Measurements from ENCODE around the gene ADAD2. TPM values are rescaled to one million over a fixed set of nuclear protein-coding genes. Genes with fewer than 3 reads are reported as not detected.

Gene ADAD2
- total RNA-seq, 1 donor, result under 0.01 TPM

GRCh38 chr16:84155226-84155625, 35.7 kb upstream of the ADAD2 start:
- TF ChIP-seq CTCF (IDR thresholded peaks at IDR 0.05; ENCODE audit: extremely low read depth, low read depth, low read length), result no peak
- H3K27ac ChIP-seq (ENCODE audit: low read depth, low read length), result no peak overlapping the region
- peaks cover 5% of the 10 kb centered on the region for H3K4me1 ChIP-seq (ENCODE audit: insufficient read depth, low read length)
- no peak overlapping the region for H3K4me3 ChIP-seq (ENCODE audit: insufficient read depth, low read length)
- H3K27me3 ChIP-seq (ENCODE audit: insufficient read depth, low read length), result peaks cover 25% of the 10 kb centered on the region
- H4K20me1 ChIP-seq (ENCODE audit: insufficient read depth, low read length), result no peaks in the 10 kb centered on the region
- H2AFZ ChIP-seq (ENCODE audit: low read length), result no peak overlapping the region
- no peaks in the 10 kb centered on the region for H3K9me3 ChIP-seq (ENCODE audit: low read depth, low read length)
- DNase-seq (ENCODE audit: insufficient read length, low spot score, missing footprints), result no peak
- H3K36me3 ChIP-seq (ENCODE audit: insufficient read depth, low read length), result no peaks in the 10 kb centered on the region
- H3K79me2 ChIP-seq (ENCODE audit: insufficient read depth, low read length), result no peaks in the 10 kb centered on the region
- no peak overlapping the region for H3K4me2 ChIP-seq (ENCODE audit: insufficient read depth, low read length)

GRCh38 chr16:84155771-84156170, 35.2 kb upstream of the ADAD2 start:
- Histone ChIP-seq H3K9me3 (ENCODE audit: low read depth, low read length) (no peaks in the 10 kb centered on the region), H3K4me3 (ENCODE audit: insufficient read depth, low read length) (no peak overlapping the region), H3K27me3 (ENCODE audit: insufficient read depth, low read length) (peaks cover 26% of the 10 kb centered on the region), H3K4me2 (ENCODE audit: insufficient read depth, low read length) (no peak overlapping the region), H3K4me1 (ENCODE audit: insufficient read depth, low read length) (peaks cover 5% of the 10 kb centered on the region), H4K20me1 (ENCODE audit: insufficient read depth, low read length) (no peaks in the 10 kb centered on the region), H3K27ac (ENCODE audit: low read depth, low read length) (no peak overlapping the region), H3K79me2 (ENCODE audit: insufficient read depth, low read length) (no peaks in the 10 kb centered on the region), H3K36me3 (ENCODE audit: insufficient read depth, low read length) (no peaks in the 10 kb centered on the region), H2AFZ (ENCODE audit: low read length) (no peak overlapping the region)
- TF ChIP-seq CTCF (IDR thresholded peaks at IDR 0.05; ENCODE audit: extremely low read depth, low read depth, low read length), result no peak
- no peak for DNase-seq (ENCODE audit: insufficient read length, low spot score, missing footprints)

GRCh38 chr16:84156342-84156784, 34.6 kb upstream of the ADAD2 start:
- Histone ChIP-seq H3K4me1 (ENCODE audit: insufficient read depth, low read length) (peaks cover 5% of the 10 kb centered on the region), H3K36me3 (ENCODE audit: insufficient read depth, low read length) (no peaks in the 10 kb centered on the region), H3K9me3 (ENCODE audit: low read depth, low read length) (no peaks in the 10 kb centered on the region), H3K4me2 (ENCODE audit: insufficient read depth, low read length) (no peak overlapping the region), H3K4me3 (ENCODE audit: insufficient read depth, low read length) (no peak overlapping the region), H3K79me2 (ENCODE audit: insufficient read depth, low read length) (no peaks in the 10 kb centered on the region), H3K27me3 (ENCODE audit: insufficient read depth, low read length) (peaks cover 32% of the 10 kb centered on the region), H4K20me1 (ENCODE audit: insufficient read depth, low read length) (no peaks in the 10 kb centered on the region), H2AFZ (ENCODE audit: low read length) (no peak overlapping the region), H3K27ac (ENCODE audit: low read depth, low read length) (no peak overlapping the region)
- DNase-seq (ENCODE audit: insufficient read length, low spot score, missing footprints), result no peak
- TF ChIP-seq CTCF (IDR thresholded peaks at IDR 0.05; ENCODE audit: extremely low read depth, low read depth, low read length), result no peak

- Histone ChIP-seq H3K36me3 (ENCODE audit: insufficient read depth, low read length) (no peaks in the 10 kb centered on the region), H4K20me1 (ENCODE audit: insufficient read depth, low read length) (no peaks in the 10 kb centered on the region), H3K4me2 (ENCODE audit: insufficient read depth, low read length) (no peak overlapping the region), H2AFZ (ENCODE audit: low read length) (no peak overlapping the region), H3K27me3 (ENCODE audit: insufficient read depth, low read length) (peaks cover 33% of the 10 kb centered on the region), H3K4me1 (ENCODE audit: insufficient read depth, low read length) (peaks cover 1% of the 10 kb centered on the region), H3K79me2 (ENCODE audit: insufficient read depth, low read length) (no peaks in the 10 kb centered on the region), H3K4me3 (ENCODE audit: insufficient read depth, low read length) (no peak overlapping the region), H3K9me3 (ENCODE audit: low read depth, low read length) (no peaks in the 10 kb centered on the region), H3K27ac (ENCODE audit: low read depth, low read length) (no peak overlapping the region)
- no peak for DNase-seq (ENCODE audit: insufficient read length, low spot score, missing footprints)
- no peak for TF ChIP-seq CTCF (IDR thresholded peaks at IDR 0.05; ENCODE audit: extremely low read depth, low read depth, low read length)
These were observed 31.9 kb upstream of the ADAD2 start for GRCh38 chr16:84159007-84159406.

All from osteoblast (primary cell).